ENCODE measurements around the gene LPAR1.

LPAR1 gene

GRCh38 chr9:110951805-110952539 is 86.3 kb downstream of the LPAR1 start:
- no peak for DNase-seq (ENCODE audit: low read depth)

GRCh38 chr9:110950041-110950645 is 88.1 kb downstream of the LPAR1 start:
- DNase-seq (ENCODE audit: low read depth), result no peak

GRCh38 chr9:110949081-110949480 is 89.2 kb downstream of the LPAR1 start:
- no peak for DNase-seq (ENCODE audit: low read depth)

DNA sequence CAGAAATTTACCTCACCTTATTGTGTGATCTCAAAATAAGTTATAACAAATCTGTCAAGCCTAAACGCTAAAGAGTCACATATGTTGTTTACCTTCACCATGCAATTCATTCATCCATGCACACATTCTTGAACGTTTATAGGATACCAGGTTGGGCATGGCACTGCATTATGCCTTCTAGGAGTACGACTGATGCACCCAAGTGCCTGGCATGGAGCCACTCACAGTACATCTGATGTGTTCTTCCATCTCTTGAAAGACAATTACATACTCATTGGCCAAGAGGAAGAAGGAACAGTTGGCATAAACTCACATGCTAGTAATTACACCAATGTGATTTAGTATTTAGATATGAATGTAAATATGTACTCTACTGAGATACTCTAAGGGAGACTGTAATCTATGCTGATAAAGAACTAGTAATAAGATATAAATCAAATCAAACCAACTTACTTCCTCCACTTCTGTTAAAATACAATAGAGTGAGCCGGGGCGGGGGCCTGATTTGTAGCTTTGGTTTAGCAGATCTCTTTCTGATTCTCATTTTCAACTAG is 90.7 kb downstream of the LPAR1 start:
- no peak for DNase-seq (ENCODE audit: low read depth)

DNA sequence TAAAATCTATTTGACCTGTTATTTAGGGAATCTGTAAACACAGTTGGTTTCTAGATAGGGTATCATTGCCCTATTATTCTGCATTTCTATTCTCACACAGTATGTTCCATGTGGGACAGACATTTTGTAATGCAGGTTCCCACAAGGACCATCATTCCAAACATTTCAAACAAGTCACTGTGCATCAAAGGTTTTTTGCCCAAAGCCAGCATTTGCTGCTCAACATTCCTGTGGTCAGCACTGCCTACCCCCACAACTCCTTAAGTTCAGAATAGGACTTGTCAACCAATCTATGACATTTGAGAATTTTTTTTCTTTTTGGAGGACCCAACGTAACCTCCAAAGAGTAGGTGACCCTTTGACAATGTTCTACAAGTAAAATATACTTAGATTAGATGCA is 95.7 kb downstream of the LPAR1 start:
- DNase-seq (ENCODE audit: low read depth), result no peak

DNA sequence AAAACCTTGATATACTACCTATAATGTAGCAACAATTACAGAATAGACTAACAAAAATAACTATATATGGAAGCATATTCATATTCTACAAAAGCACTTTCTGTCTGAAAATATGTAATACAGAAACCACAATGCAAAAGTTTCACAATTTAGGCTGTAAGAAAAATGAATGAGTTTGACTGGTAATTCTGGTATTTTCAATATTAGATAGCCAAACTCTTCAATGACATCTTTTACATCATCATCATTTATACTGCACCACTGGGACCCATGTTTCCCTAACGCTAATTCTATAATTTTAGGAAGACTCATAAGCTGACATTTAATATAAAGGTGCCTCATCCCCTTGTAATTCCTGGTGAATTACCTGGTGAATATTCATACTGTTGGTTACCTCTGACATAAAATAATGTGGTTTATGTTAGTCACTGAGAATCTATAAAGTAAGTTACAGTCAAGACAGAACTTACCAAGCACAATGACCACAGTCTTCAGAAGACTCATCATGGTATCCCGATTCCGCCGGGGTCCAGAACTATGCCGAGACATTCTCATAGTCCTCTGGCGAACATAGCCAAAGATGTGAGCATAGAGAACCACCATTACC is 97.2 kb downstream of the LPAR1 start:
- DNase-seq (ENCODE audit: low read depth), result no peak

DNA sequence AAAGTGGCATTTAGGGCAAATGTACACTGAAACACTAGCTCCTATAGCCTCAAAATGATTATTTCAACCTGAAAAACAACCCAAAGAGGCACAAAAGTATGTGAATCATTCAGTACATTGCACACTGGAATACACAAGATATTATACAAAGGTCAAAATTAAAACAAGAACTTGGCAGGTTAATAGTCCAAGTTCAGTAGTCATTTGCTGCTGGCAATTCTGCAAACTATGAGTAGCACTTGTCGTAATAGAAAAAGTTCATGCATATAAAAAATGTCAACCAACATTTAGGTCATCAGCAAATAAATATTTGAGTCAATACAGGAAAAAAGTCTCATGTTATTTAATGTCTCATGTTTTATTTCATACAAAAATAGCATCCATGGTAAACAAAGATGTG is 98.7 kb downstream of the LPAR1 start:
- DNase-seq (ENCODE audit: low read depth), result no peak

- DNase-seq (ENCODE audit: low read depth), result no peak
Measured at GRCh38 chr9:110939047-110939446, 99.2 kb downstream of the LPAR1 start.

DNA sequence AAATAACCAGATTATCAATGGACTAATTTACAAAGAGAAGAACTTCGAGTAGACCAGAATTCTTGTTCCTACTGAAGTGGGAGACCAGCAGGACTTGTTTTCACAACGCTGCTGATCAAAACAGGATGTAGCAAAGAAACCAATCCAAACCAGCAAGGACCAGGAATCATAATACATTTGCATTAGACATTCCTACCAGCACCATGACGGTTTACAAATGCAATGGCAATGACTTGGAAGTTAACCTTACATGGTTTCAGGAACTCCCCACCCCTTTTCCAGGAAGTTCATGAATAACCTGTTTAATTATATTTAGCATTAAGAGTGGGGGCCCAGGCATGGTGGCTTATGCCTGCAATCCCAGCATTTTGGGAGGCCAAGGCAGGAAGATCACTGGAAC is 100.0 kb downstream of the LPAR1 start:
- DNase-seq (ENCODE audit: low read depth), result no peak

DNA sequence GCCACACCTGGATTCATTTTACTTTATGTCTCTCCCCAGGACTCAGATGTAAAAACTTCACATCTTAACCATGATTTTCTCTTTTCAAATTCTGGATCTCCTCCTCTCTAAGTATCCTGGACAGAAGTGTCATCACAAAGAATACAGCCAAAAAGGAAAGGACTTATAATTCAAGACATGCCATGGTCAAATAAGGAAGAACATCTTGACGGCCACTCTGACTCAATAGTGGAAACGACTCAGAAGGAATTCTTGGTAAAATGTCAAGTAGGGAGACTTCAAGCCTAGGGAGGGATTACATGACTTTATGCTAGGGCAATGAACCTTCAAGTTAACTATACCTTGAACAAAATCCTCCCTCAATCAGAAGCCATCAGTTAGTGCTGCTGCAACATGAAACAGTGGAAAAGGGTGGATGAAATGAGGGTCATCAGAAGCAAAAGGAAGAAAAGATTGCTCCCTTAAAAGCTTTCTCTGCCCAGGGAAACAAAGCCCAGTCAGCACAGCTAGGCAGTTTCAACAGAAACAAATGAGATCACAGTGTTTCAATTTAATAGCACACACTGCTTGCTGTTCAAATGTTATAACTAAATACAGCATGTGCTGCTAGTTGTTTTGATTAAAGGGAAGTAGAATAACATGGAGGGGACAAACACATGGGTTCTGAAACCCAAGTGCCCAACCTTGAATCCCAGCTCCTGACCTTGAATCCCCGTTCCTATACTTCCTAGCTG is 101.4 kb downstream of the LPAR1 start:
- peak; percentile 90 for DNase-seq (ENCODE audit: low read depth)

GRCh38 chr9:110936237-110936636 is 102.0 kb downstream of the LPAR1 start:
- no peak for DNase-seq (ENCODE audit: low read depth)

GRCh38 chr9:110935829-110936228 is 102.4 kb downstream of the LPAR1 start:
- DNase-seq (ENCODE audit: low read depth), result no peak

DNA sequence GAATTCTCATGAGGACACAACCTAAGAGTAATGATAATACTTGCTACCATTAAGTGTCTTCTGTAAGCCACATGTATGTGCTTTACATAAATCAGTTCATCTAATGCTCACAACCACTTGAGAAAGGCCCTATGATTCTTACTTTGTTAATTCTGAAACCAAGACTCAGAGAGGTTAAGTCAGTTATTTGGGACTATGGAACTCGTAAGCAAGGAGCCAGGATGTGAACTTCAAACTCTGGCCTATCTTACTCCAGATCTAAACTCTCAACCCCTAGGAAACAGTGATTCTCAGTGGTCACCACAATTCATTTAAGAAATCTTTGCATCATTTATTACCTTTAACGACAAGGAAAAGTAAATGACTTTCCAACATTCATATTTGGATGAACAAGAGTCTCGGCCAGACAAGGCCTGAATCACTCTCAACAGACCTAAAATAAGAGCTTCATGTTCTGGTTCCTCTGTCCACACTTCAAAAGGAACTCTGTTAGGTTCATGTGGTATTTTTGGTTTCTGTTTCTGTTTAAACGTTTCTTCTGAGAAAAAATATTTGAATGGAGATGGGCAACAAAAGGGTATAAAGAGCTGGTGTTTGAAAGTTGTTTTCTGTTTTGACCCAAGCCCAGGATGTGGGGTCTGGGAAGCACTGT is 104.8 kb downstream of the LPAR1 start:
- no peak for DNase-seq (ENCODE audit: low read depth)

DNA sequence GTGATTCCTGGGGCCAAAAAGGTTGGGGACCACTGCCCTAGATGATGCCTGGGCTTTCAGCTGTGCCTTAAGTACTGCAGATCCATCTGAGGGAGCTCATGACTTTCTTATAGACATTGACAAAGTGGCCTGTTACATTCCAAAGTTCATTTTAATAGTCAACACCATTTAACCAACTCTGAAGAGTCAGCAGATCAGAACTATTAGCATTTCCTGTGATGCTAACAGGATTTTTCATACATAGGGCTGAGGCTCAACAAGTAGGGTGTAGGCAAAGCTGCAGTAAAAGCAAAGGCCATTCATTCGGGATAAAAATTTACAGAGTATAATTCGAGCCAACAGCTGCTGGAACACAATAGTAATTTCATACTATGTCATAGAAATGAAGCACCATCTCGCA is 105.4 kb downstream of the LPAR1 start:
- peak; percentile 60 for DNase-seq (ENCODE audit: low read depth)

- DNase-seq (ENCODE audit: low read depth), result no peak
Measured at GRCh38 chr9:110928599-110928998, 109.7 kb downstream of the LPAR1 start.

GRCh38 chr9:110926828-110927487 is 111.3 kb downstream of the LPAR1 start:
- no peak for DNase-seq (ENCODE audit: low read depth)

GRCh38 chr9:110923601-110924000 is 114.7 kb downstream of the LPAR1 start:
- DNase-seq (ENCODE audit: low read depth), result no peak

- DNase-seq (ENCODE audit: low read depth), result no peak
Measured at GRCh38 chr9:110922145-110922544, 116.1 kb downstream of the LPAR1 start.

GRCh38 chr9:110921705-110922104 is 116.6 kb downstream of the LPAR1 start:
- no peak for DNase-seq (ENCODE audit: low read depth)

DNA sequence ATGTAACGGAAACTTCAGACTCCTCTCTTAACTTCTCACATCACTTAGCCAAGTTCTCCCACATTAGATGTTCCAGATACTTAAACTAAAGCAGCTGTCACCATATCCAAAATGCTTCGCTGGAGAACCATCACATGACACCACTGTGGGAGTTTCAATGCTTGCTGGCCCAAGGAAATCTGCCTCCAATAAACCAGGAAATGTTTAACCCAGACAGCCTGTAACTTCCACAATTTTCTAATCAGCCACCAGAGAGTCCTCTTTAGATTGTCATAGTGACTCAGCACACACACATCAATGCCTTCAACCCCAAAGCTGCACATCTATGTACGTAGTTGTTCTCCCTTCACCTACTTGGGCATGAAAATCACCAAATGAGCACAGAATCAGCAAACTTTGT is 118.7 kb downstream of the LPAR1 start:
- DNase-seq (ENCODE audit: low read depth), result peak; percentile 87

- no peak for DNase-seq (ENCODE audit: low read depth)
Measured at GRCh38 chr9:110919050-110919435, 119.2 kb downstream of the LPAR1 start.
